HCT116 (cell line): ENCODE results near the gene SYNPR. TPM values are rescaled to one million over a fixed set of nuclear protein-coding genes. Genes with fewer than 3 reads are reported as not detected.

Experiments used
- ATAC-seq: fragments of 200-7000 bp; cut with Tn5 transposase; 2 replicates; pipeline ENCODE4 v1.9.1; 2020; ENCODE audit warnings: mild to moderate bottlenecking, moderate library complexity
- BruUV-seq: library from RNA; stranded (reverse); fragments of 400-500 nt; replicated peaks from 2 replicates; lab custom pipeline; 2021; lab: Mats Ljungman, UMichigan
- CTCF ChIA-PET: fragments of 300-600 bp; sonication (Branson Sonifier 250); formaldehyde crosslinking; loops from one replicate; lab custom pipeline; 2021; ENCODE audit warnings: antibody characterized with exemption; lab: Charles Lee
- POLR2A ChIA-PET: fragments of 300-600, 350-600 bp; sonication (Branson Sonifier 250); formaldehyde crosslinking; loops from one replicate; lab custom pipeline; 2021; ENCODE audit warnings: antibody characterized with exemption; lab: Charles Lee
- RAD21 ChIA-PET, 2 experiments: fragments of 300-600 bp; sonication (Branson Sonifier 250); formaldehyde crosslinking; loops; one replicate each; lab custom pipeline; 2023; ENCODE audit warnings: low total read pairs in 2 of 2; ENCODE audit not compliant: uncharacterized antibody in 2 of 2, unreplicated experiment in 2 of 2, low non-redundant PET in 1 of 2; lab: Charles Lee
- DNase-seq: peaks from one replicate; pipeline ENCODE4 v3.0.0-alpha.2; 2010; ENCODE audit warnings: low read depth, low spot score
- H2AFZ ChIP-seq: fragments of 200-600 bp; shearing (Covaris generic), sonication (generic); 2 replicates; pipeline ENCODE4 v1.6.1; 2017; ENCODE audit warnings: low read depth, mixed run types, mixed read lengths, antibody characterized with exemption, low read length; ENCODE audit not compliant: poor library complexity, severe bottlenecking
- H3K27ac ChIP-seq: 2 replicates; pipeline ENCODE4 v1.5.1; 2012; ENCODE audit warnings: low read depth, low read length
- H3K27me3 ChIP-seq: fragments of 200-600 bp; sonication (generic); 2 replicates; pipeline ENCODE4 v1.6.1; 2016; ENCODE audit warnings: mixed run types, low read length, mixed read lengths; ENCODE audit not compliant: insufficient read depth
- H3K36me3 ChIP-seq, 2 experiments: fragments of 200-500 bp in 1 of 2; fragments of 200-600 bp in 1 of 2; sonication (Bioruptor generic) in 1 of 2; sonication (generic) in 1 of 2; 2 replicates each; pipeline versions ENCODE4 v1.5.1 to v1.6.1; 2014 to 2016; ENCODE audit warnings: low read length in 2 of 2, inconsistent platforms in 1 of 2, mixed read lengths in 1 of 2, mixed run types in 1 of 2; ENCODE audit not compliant: insufficient read depth in 2 of 2, control insufficient read depth in 1 of 2
- H3K4me1 ChIP-seq, 2 experiments: fragments of 200-600 bp in 1 of 2; sonication (generic) in 1 of 2; 2 replicates each; pipeline versions ENCODE4 v1.5.1 to v1.6.1; 2012 to 2017; ENCODE audit warnings: low read length in 2 of 2, inconsistent platforms in 1 of 2, mild to moderate bottlenecking in 1 of 2, mixed read lengths in 1 of 2, mixed run types in 1 of 2, moderate library complexity in 1 of 2; ENCODE audit not compliant: insufficient read depth in 2 of 2, control insufficient read depth in 1 of 2
- H3K4me2 ChIP-seq: fragments of 200-600 bp; sonication (generic); 2 replicates; pipeline ENCODE4 v1.6.1; 2017; ENCODE audit warnings: mixed run types, low read length, mixed read lengths
- H3K4me3 ChIP-seq, 2 experiments: fragments of 200-600 bp in 1 of 2; sonication (generic) in 1 of 2; replicated peaks in 1 of 2; 2 replicates each; pipeline ENCODE4 v1.5.1; 2011 to 2016; ENCODE audit warnings: low read length in 2 of 2, control low read depth in 1 of 2, low read depth in 1 of 2, mild to moderate bottlenecking in 1 of 2, mixed read lengths in 1 of 2, mixed run types in 1 of 2
- H3K79me2 ChIP-seq: fragments of 200-600 bp; sonication (generic); 2 replicates; pipeline ENCODE4 v1.6.1; 2017; ENCODE audit warnings: mild to moderate bottlenecking, mixed run types, low read length, moderate library complexity, mixed read lengths; ENCODE audit not compliant: insufficient read depth
- H3K9ac ChIP-seq: fragments of 200-600 bp; sonication (generic); 2 replicates; pipeline ENCODE4 v1.6.1; 2016; ENCODE audit warnings: low read length, mixed read lengths
- H3K9me2 ChIP-seq: fragments of 200-600 bp; sonication (generic), shearing (Covaris generic); 2 replicates; pipeline ENCODE4 v1.6.1; 2017; ENCODE audit warnings: mixed run types, mild to moderate bottlenecking, moderate library complexity; ENCODE audit not compliant: insufficient read depth
- H3K9me3 ChIP-seq, 2 experiments: fragments of 200-500 bp in 1 of 2; fragments of 200-600 bp in 1 of 2; sonication (Bioruptor generic) in 1 of 2; sonication (generic) in 1 of 2; 2 replicates each; pipeline ENCODE4 v1.6.1; 2014 to 2017; ENCODE audit warnings: low read length in 2 of 2, mixed read lengths in 2 of 2, inconsistent platforms in 1 of 2, low read depth in 1 of 2, mild to moderate bottlenecking in 1 of 2, mixed run types in 1 of 2, moderate library complexity in 1 of 2; ENCODE audit not compliant: control insufficient read depth in 1 of 2, insufficient read depth in 1 of 2
- H4K20me1 ChIP-seq: fragments of 200-600 bp; sonication (generic), shearing (Covaris generic); 2 replicates; pipeline ENCODE4 v1.6.1; 2017; ENCODE audit warnings: mixed run types, mild to moderate bottlenecking, moderate library complexity; ENCODE audit not compliant: insufficient read depth
- ATF3 ChIP-seq: IDR thresholded peaks from 2 replicates; pipeline ENCODE4 v1.6.1; 2012
- CBX3 ChIP-seq: IDR thresholded peaks from 2 replicates; pipeline ENCODE4 v1.6.1; 2012; ENCODE audit warnings: low read depth
- EGR1 ChIP-seq: IDR thresholded peaks from 2 replicates; pipeline ENCODE4 v1.6.1; 2012; ENCODE audit warnings: low read depth
- EZH2 ChIP-seq: fragments of 200-600 bp; sonication (generic); IDR thresholded peaks from 2 replicates; pipeline ENCODE4 v1.6.1; 2017; ENCODE audit warnings: antibody characterized with exemption, mixed run types
- MAX ChIP-seq: IDR thresholded peaks from 2 replicates; pipeline ENCODE4 v1.6.1; 2012
- POLR2A ChIP-seq: IDR thresholded peaks from 2 replicates; pipeline ENCODE4 v1.7.0; 2011; ENCODE audit warnings: borderline replicate concordance; ENCODE audit not compliant: insufficient read depth, insufficient read length; ENCODE audit errors: extremely low read depth
- POLR2AphosphoS5 ChIP-seq: IDR thresholded peaks from 2 replicates; pipeline ENCODE4 v1.6.1; 2011; ENCODE audit warnings: mild to moderate bottlenecking, low read depth, low read length, moderate library complexity
- REST ChIP-seq: IDR thresholded peaks from 2 replicates; pipeline ENCODE4 v1.6.1; 2012; ENCODE audit warnings: low read depth
- YY1 ChIP-seq: IDR thresholded peaks from 2 replicates; pipeline ENCODE4 v1.6.1; 2011; ENCODE audit warnings: low read length, low read depth, moderate library complexity, mild to moderate bottlenecking; ENCODE audit not compliant: insufficient replicate concordance; ENCODE audit errors: extremely low read depth
- ZBTB33 ChIP-seq: IDR thresholded peaks from 2 replicates; pipeline ENCODE4 v1.6.1; 2011; ENCODE audit warnings: mild to moderate bottlenecking, low read length, moderate library complexity; ENCODE audit not compliant: insufficient replicate concordance; ENCODE audit errors: extremely low read depth
- ZNF274 ChIP-seq: fragments of 200-500 bp; sonication (Bioruptor generic); IDR thresholded peaks from 2 replicates; pipeline ENCODE4 v1.6.1; 2014; ENCODE audit warnings: mild to moderate bottlenecking, low read depth, low read length, inconsistent platforms
- intact Hi-C: fragments of 100-400 bp; cut with micrococcal nuclease; formaldehyde crosslinking; loops from 2 replicates; pipeline ENCODE4 v1.10.0; 2022
- total RNA-seq: library from RNA; stranded (reverse); gene quantifications from one replicate; pipeline ENCODE4 v1.2.1, GENCODE V29; 2021; ENCODE audit not compliant: unreplicated experiment

Gene SYNPR
- total RNA-seq, 1 experiment from 2014 or later: not detected

- no peak for ATAC-seq
- ChIA-PET RAD21 (no interaction called here), CTCF (no interaction called here), POLR2A (no interaction called here)
- DNase-seq: no peak
- H3K9me2 ChIP-seq: no peaks in the 10 kb centered on the region
- H2AFZ ChIP-seq: no peak overlapping the region
- no peak overlapping the region for H3K4me3 ChIP-seq
- no peaks in the 10 kb centered on the region for H3K79me2 ChIP-seq
- no peaks in the 10 kb centered on the region for H3K4me1 ChIP-seq
- H4K20me1 ChIP-seq: no peaks in the 10 kb centered on the region
- TF ChIP-seq ZBTB33 (no peak), YY1 (no peak), ZNF274 (no peak), ATF3 (no peak), EGR1 (no peak), REST (no peak), EZH2 (no peak), POLR2AphosphoS5 (no peak), MAX (no peak), POLR2A (no peak), CBX3 (no peak)
- H3K27ac ChIP-seq: no peak overlapping the region
- intact Hi-C loops: no loop called here
- no TSS peak for BruUV-seq
- H3K9me3 ChIP-seq: no peaks in the 10 kb centered on the region
- no peak overlapping the region for H3K4me2 ChIP-seq
- H3K27me3 ChIP-seq: 0 out of 2 replicates have a peak, but pooled peaks cover 4% of the 10 kb centered on the region
- no peak overlapping the region for H3K9ac ChIP-seq
- no peaks in the 10 kb centered on the region for H3K36me3 ChIP-seq
These were observed 1.1 kb downstream of the SYNPR start for GRCh38 chr3:63279005-63279841.
